Spleen (tissue), 11 donors: ENCODE results near the gene BPHL. TPM values are rescaled to one million over a fixed set of nuclear protein-coding genes. Genes with fewer than 3 reads are reported as not detected.
"Not testable (repeated sequence)": the region's sequence is repeated elsewhere in the genome, so short reads cannot be mapped to it uniquely, and the experiment has no call there.

Source experiments
- DNase-seq: peaks from one replicate; pipeline ENCODE4 v3.0.0-alpha.2; 2020
- H3K27ac ChIP-seq, 8 donors: fragments of 200-600 bp; sonication (generic) in 7 of 8; 1 replicate in 4 of 8; 2 replicates in 4 of 8; pipeline versions ENCODE4 v1.5.0 to v1.8.0; 2016 to 2021; ENCODE audit warnings: inconsistent platforms in 4 of 8, mild to moderate bottlenecking in 4 of 8, moderate library complexity in 1 of 8
- H3K27me3 ChIP-seq, 7 donors: fragments of 200-600 bp; sonication (generic) in 6 of 7; replicated peaks in 1 of 7; 1 replicate in 4 of 7; 2 replicates in 3 of 7; pipeline versions ENCODE4 v1.5.0 to v1.8.0; 2016 to 2021; ENCODE audit warnings: inconsistent platforms in 3 of 7, mild to moderate bottlenecking in 1 of 7
- H3K36me3 ChIP-seq, 6 donors: fragments of 200-600 bp; sonication (generic) in 5 of 6; 1 replicate in 4 of 6; 2 replicates in 2 of 6; pipeline versions ENCODE4 v1.5.0 to v1.8.0; 2016 to 2021; ENCODE audit warnings: inconsistent platforms in 2 of 6
- H3K4me1 ChIP-seq, 6 donors: fragments of 200-600 bp; sonication (generic) in 5 of 6; 1 replicate in 3 of 6; 2 replicates in 3 of 6; pipeline versions ENCODE4 v1.5.0 to v1.8.0; 2016 to 2021; ENCODE audit warnings: inconsistent platforms in 3 of 6
- H3K4me3 ChIP-seq, 8 donors: fragments of 200-600 bp; sonication (generic) in 7 of 8; 1 replicate in 4 of 8; 2 replicates in 4 of 8; pipeline versions ENCODE4 v1.5.0 to v1.8.0; 2016 to 2021; ENCODE audit warnings: inconsistent platforms in 4 of 8, mild to moderate bottlenecking in 4 of 8, moderate library complexity in 2 of 8
- H3K9me3 ChIP-seq, 8 donors: fragments of 200-600 bp; sonication (generic) in 7 of 8; 1 replicate in 4 of 8; 2 replicates in 4 of 8; pipeline versions ENCODE4 v1.5.0 to v1.8.0; 2016 to 2021; ENCODE audit warnings: inconsistent platforms in 4 of 8
- POLR2A ChIP-seq, 3 donors: fragments of 450-650 bp; IDR thresholded peaks; one replicate each; pipeline ENCODE4 v1.5.1; 2017; ENCODE audit warnings: antibody characterized with exemption in 3 of 3, mild to moderate bottlenecking in 1 of 3
- POLR2AphosphoS5 ChIP-seq, 3 donors: sonication (generic); formaldehyde crosslinking; IDR thresholded peaks; one replicate each; pipeline ENCODE4 v1.5.1; 2017; ENCODE audit warnings: antibody characterized with exemption in 3 of 3
- WGBS, 5 donors: extraction: QIAGEN DNeasy Blood & Tissue Kit in 3 of 5; methylation state at CpG; one replicate each; pipeline versions ENCODE4 v1.1.5 to v1.1.7; 2013 to 2018; 5-methylcytosine and 5-hydroxymethylcytosine counted together
- intact Hi-C: fragments of 100-400 bp; cut with DNase I; formaldehyde crosslinking; loops from one replicate; pipeline ENCODE4 v1.15.0; 2023; ENCODE audit warnings: low total_unique reads
- polyA plus RNA-seq, 3 donors: library from polyadenylated mRNA; stranded (reverse); fragments of 200-250 nt; gene quantifications; one replicate each; pipeline ENCODE4 v1.2.1, GENCODE V29; 2013
- total RNA-seq, 7 donors: library from RNA; depleted of rRNA in 3 of 7; stranded (reverse); fragments of >200 nt in 3 of 7; fragmentation: NEBNext Ultra II Directional in 4 of 7; extraction: Animal tissue kit (Norgen Biotek cat#: 25700) in 4 of 7; gene quantifications; one replicate each; pipeline versions ENCODE4 v1.1.0 to v1.2.1, GENCODE V29; 2016 to 2021
- TF ChIP-seq, protein P1 (sequence below), 11 experiments: fragments of 200-600 bp in 7 of 11; fragments of 450-650 bp in 4 of 11; sonication (generic) in 4 of 11; IDR thresholded peaks in 8 of 11; conservative IDR thresholded peaks in 3 of 11; 1 replicate in 7 of 11; 2 replicates in 4 of 11; pipeline versions ENCODE4 v1.4.0 to v1.8.0; 2016 to 2021; ENCODE audit warnings: antibody characterized with exemption in 11 of 11, inconsistent platforms in 4 of 11, mild to moderate bottlenecking in 1 of 11
- donor health status: healthy with polysubstance abuse.
- donor health status: DM: no; HTN: no; CAD: no; lungs with moderate emphysema.
- donor health status: DM: no; HTN: no; CAD: no.
- donor health status: Bipolar disorder and iron deficiency.
- donor health status: healthy.
- donor health status: DM: no; HTN: no; CAD: no.
- donor health status: DM: yes; HTN: yes; CAD: no.

Gene BPHL
- total and polyA plus RNA-seq, 10 donors, result 6.6 to 11.3 (median 9.4) TPM

DNA sequence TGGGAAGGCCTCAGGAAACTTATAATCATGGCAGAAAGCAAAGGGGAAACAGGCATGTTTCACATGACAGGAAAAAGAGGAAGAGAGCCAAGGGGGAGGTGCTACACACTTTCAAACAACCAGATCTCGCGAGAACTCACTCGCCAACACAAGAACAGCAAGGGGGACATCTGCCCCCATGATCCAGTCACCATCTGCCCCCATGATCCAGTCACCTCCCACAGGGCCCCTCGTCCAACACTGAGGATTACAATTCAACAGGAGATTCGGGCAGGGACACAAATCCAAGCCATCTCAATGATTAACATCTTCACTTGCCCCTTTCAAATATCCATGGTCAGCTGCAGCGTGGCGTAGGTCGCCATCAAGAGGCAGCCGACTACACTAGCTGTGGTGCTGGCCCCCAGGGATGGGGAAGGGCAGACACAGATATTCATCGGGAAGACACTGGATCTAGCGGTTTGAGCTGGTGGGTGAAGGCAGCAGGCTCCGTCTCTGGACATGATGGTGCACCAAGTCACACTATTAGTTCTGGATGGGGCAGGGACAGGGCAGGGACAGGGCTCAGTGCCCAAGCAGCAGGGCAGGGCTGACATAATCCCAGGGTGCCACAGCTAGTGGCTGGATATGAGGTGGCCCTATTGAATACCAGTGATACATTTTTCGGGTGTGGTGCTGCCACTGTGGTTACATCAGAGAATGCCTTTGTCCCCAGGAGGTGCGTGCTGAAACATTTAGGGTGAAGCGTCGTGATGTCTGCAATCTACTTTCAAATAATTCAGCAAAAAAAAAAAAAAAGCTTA is 77.4 kb downstream of the BPHL start:
- TF ChIP-seq POLR2A (IDR thresholded peaks at IDR 0.05) (no peak), POLR2AphosphoS5 (IDR thresholded peaks at IDR 0.05) (no peak)
- TF ChIP-seq, protein P1, sequence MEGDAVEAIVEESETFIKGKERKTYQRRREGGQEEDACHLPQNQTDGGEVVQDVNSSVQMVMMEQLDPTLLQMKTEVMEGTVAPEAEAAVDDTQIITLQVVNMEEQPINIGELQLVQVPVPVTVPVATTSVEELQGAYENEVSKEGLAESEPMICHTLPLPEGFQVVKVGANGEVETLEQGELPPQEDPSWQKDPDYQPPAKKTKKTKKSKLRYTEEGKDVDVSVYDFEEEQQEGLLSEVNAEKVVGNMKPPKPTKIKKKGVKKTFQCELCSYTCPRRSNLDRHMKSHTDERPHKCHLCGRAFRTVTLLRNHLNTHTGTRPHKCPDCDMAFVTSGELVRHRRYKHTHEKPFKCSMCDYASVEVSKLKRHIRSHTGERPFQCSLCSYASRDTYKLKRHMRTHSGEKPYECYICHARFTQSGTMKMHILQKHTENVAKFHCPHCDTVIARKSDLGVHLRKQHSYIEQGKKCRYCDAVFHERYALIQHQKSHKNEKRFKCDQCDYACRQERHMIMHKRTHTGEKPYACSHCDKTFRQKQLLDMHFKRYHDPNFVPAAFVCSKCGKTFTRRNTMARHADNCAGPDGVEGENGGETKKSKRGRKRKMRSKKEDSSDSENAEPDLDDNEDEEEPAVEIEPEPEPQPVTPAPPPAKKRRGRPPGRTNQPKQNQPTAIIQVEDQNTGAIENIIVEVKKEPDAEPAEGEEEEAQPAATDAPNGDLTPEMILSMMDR (IDR thresholded peaks at IDR 0.05 in 8 of 11, conservative IDR thresholded peaks at IDR 0.05 in 3 of 11), result no peak
- Histone ChIP-seq H3K36me3 (no peaks in the 10 kb centered on the region), H3K4me3 (no peak overlapping the region), H3K9me3 (peaks cover 0 to 8% (median 0%) of the 10 kb centered on the region in 8 donors), H3K27me3 (no peaks in the 10 kb centered on the region), H3K27ac (no peak overlapping the region), H3K4me1 (no peaks in the 10 kb centered on the region)
- DNase-seq, result no peak
- WGBS, 5 donors, result 80 to 88% (median 85%) methylated on average over 16 of the region's 16 CpGs
- intact Hi-C loops, result no loop called here

DNA sequence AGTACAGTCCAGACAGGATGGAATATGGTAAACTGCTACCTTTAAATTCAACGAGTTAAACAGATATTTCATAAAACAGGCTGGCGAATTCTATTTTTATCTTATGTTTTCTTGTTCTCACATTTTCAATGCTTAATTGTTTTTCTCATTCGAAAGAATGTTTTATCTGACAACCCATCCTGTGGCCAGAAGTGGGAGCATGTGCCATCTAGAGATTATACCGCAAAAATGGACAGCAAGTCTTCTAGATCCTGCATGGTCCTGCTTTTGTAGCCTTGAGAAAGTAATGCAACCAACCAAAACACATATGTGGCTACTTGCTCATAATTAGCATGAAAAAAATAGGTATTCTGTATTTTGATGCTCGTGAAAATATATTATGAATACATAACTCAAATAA is 78.3 kb downstream of the BPHL start:
- no peaks in the 10 kb centered on the region for H3K27me3 ChIP-seq
- no peak for DNase-seq
- H3K36me3 ChIP-seq, result no peaks in the 10 kb centered on the region
- H3K27ac ChIP-seq, result no peak overlapping the region
- TF ChIP-seq, protein P1 (IDR thresholded peaks at IDR 0.05 in 8 of 11, conservative IDR thresholded peaks at IDR 0.05 in 3 of 11), result no peak
- TF ChIP-seq POLR2AphosphoS5 (IDR thresholded peaks at IDR 0.05), result no peak
- TF ChIP-seq POLR2A (IDR thresholded peaks at IDR 0.05), result no peak
- H3K4me1 ChIP-seq, result no peaks in the 10 kb centered on the region
- intact Hi-C loops, result no loop called here
- H3K9me3 ChIP-seq, result peaks cover 0 to 8% (median 0%) of the 10 kb centered on the region in 8 donors
- H3K4me3 ChIP-seq, result no peak overlapping the region
- WGBS, 5 donors, result 80 to 90% (median 81%) methylated on average over 5 of the region's 5 CpGs

DNA sequence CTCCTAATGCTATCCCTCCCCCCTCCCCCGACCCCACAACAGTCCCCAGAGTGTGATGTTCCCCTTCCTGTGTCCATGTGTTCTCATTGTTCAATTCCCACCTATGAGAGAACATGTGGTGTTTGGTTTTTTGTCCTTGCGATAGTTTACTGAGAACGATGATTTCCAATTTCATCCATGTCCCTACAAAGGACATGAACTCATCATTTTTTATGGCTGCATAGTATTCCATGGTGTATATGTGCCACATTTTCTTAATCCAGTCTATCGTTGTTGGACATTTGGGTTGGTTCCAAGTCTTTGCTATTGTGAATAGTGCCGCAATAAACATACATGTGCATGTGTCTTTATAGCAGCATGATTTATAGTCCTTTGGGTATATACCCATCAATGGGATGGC is 79.2 kb downstream of the BPHL start:
- H3K9me3 ChIP-seq, H3K27ac ChIP-seq, intact Hi-C loops, H3K36me3 ChIP-seq, DNase-seq, H3K27me3 ChIP-seq, H3K4me3 ChIP-seq, H3K4me1 ChIP-seq: not testable (repeated sequence)
- 71 to 94% (median 85%) methylated on average over 3 to 4 of the region's 5 CpGs for WGBS, 5 donors

DNA sequence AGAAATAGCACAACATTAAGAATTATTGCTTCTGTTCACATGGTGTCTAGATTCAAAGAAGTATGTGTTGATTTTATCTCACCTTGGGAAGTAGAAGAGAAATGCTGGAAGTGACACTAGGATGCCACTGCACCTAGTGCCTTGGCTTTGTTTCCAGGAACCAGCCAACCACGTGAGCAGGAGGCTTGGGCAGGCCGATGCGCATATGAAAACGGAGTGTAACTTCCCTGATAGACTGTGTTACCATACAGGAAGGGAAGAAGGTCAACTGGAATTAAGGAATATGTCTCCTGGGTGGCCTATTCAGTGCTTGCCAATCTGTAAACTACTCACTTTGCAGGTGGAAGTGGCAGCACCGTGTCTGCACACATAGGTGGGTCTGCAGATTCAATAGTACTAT is 80.9 kb downstream of the BPHL start:
- Histone ChIP-seq H3K27me3 (no peaks in the 10 kb centered on the region), H3K9me3 (peaks cover 0 to 12% (median 0%) of the 10 kb centered on the region in 8 donors), H3K4me3 (no peak overlapping the region), H3K4me1 (no peaks in the 10 kb centered on the region), H3K36me3 (no peaks in the 10 kb centered on the region), H3K27ac (no peak overlapping the region)
- intact Hi-C loops, result no loop called here
- 79 to 86% (median 84%) methylated on average over 5 of the region's 5 CpGs for WGBS, 5 donors
- TF ChIP-seq POLR2AphosphoS5 (IDR thresholded peaks at IDR 0.05), result no peak
- TF ChIP-seq, protein P1 (IDR thresholded peaks at IDR 0.05 in 8 of 11, conservative IDR thresholded peaks at IDR 0.05 in 3 of 11), result no peak
- TF ChIP-seq POLR2A (IDR thresholded peaks at IDR 0.05), result no peak
- no peak for DNase-seq
